ENCODE measurements around the gene ENOPH1.

GRCh38 chr4:82493721-82494425, 63.5 kb downstream of the ENOPH1 start:
- TF ChIP-seq EZH2phosphoT487 (IDR thresholded peaks at IDR 0.05; ENCODE audit: insufficient read depth, low read depth) = no peak
- TF ChIP-seq EZH2 (IDR thresholded peaks at IDR 0.05; ENCODE audit: insufficient read depth, poor library complexity, severe bottlenecking) = no peak
